ENCODE data around the gene TXNRD1. TPM values are rescaled to one million over a fixed set of nuclear protein-coding genes. Genes with fewer than 3 reads are reported as not detected.

Gene TXNRD1
- total and polyA plus RNA-seq, 5 donors from 2014 or later = 26.5 to 47.7 (median 34.2) TPM

DNA sequence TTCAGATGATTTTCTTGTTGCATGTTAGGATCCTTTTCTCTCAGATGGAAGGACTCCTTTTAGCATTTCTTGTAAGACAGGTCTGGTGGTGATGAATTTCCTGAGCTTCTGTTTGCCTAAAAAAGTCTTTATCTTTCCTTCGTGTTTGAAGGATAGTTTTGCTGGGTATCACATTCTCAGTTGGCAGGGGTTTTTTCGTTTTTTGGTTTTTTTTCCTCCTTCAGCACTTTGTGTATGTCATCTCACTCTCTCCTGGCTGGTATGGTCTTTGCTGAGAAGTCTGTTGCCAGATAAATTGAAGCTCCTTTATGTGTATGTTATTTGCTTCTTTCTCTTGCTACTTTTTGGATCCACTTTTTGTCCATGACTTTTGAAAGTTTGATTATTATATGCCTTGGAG lies 15.6 kb upstream of the TXNRD1 start:
- H3K36me3 ChIP-seq (ENCODE audit: control insufficient read depth, insufficient read depth, low read length) = no peaks in the 10 kb centered on the region
- Mint-ChIP-seq H3K36me3 (peaks cover 4% of the 10 kb centered on the region), H3K27ac (no peak overlapping the region), H3K4me1 (peaks cover 2 to 11% (median 3%) of the 10 kb centered on the region in 4 donors), H3K9me3 (peaks cover 2 to 13% (median 5%) of the 10 kb centered on the region in 7 donors), H3K4me3 (no peak overlapping the region), H3K27me3 (peaks cover 29% of the 10 kb centered on the region)
- H3K9me3 ChIP-seq (ENCODE audit: control insufficient read depth in 2 of 2, low read length in 2 of 2) = peaks cover 4 to 7% of the 10 kb centered on the region in 2 experiments
- DNase-seq = no peak
- H3K27me3 ChIP-seq (ENCODE audit: control insufficient read depth, insufficient read depth, low read length) = no peaks in the 10 kb centered on the region
- no peaks in the 10 kb centered on the region for H3K4me1 ChIP-seq (ENCODE audit: control insufficient read depth, insufficient read depth, low read length, poor library complexity, severe bottlenecking)
- H3K27ac ChIP-seq (ENCODE audit: insufficient read depth, low read length, poor library complexity, severe bottlenecking) = no peak overlapping the region
- H3K4me3 ChIP-seq (ENCODE audit: low read depth, low read length) = no peak overlapping the region
- no peak for ATAC-seq (ENCODE audit: low read depth in 2 of 2)

DNA sequence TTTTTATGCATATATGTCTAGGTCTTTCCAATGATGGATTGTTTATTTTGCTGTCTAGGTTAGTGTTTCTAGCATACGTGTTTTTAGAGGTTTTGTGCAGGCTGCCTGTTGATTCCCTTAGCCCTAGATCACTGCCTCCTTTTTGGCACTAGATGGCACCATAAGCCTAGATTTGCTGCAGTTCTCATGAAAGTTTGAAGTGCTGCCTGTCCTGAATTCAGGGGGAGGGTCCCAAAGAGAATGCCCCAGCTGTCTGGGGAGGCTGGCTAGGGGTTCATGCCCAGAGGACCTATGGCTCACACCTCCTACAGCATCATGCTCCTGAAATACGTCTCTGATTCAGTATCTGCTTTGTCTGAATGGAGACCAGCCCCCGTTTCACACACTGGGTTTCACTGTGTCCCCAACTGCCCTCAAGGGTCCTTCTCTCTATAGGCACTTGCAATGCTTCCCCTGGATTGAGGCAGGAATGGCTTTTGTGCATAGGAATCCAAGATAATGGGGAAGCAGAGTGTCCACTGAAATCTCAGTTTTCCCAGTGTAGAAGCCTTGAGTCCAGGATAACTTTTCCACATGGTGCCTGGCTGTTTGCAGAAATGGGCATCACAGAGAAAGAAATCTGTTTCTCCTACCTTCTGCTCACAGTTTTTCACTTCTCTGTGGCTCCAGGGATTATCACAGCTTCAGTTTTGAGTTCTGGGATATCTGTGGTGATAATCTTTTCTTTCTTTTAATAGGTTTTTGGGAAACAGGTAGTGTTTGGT lies 14.2 kb upstream of the TXNRD1 start:
- no peak overlapping the region for H3K4me3 ChIP-seq (ENCODE audit: low read depth, low read length)
- H3K4me1 Mint-ChIP-seq = peaks cover 2 to 11% (median 3%) of the 10 kb centered on the region in 4 donors
- ATAC-seq (ENCODE audit: low read depth in 2 of 2) (peak; percentile 45 to 71), DNase-seq (peak; percentile 27 to 77 (median 68))
- H3K27ac Mint-ChIP-seq = no peak overlapping the region
- H3K4me3 Mint-ChIP-seq = no peak overlapping the region
- H3K27me3 ChIP-seq (ENCODE audit: control insufficient read depth, insufficient read depth, low read length) = no peaks in the 10 kb centered on the region
- H3K36me3 ChIP-seq (ENCODE audit: control insufficient read depth, insufficient read depth, low read length) = no peaks in the 10 kb centered on the region
- peaks cover 4 to 7% of the 10 kb centered on the region in 2 experiments for H3K9me3 ChIP-seq (ENCODE audit: control insufficient read depth in 2 of 2, low read length in 2 of 2)
- H3K27me3 Mint-ChIP-seq = peaks cover 25% of the 10 kb centered on the region
- no peak overlapping the region for H3K27ac ChIP-seq (ENCODE audit: insufficient read depth, low read length, poor library complexity, severe bottlenecking)
- peaks cover 4% of the 10 kb centered on the region for H3K36me3 Mint-ChIP-seq
- peaks cover 2 to 13% (median 5%) of the 10 kb centered on the region in 7 donors for H3K9me3 Mint-ChIP-seq
- H3K4me1 ChIP-seq (ENCODE audit: control insufficient read depth, insufficient read depth, low read length, poor library complexity, severe bottlenecking) = no peaks in the 10 kb centered on the region

DNA sequence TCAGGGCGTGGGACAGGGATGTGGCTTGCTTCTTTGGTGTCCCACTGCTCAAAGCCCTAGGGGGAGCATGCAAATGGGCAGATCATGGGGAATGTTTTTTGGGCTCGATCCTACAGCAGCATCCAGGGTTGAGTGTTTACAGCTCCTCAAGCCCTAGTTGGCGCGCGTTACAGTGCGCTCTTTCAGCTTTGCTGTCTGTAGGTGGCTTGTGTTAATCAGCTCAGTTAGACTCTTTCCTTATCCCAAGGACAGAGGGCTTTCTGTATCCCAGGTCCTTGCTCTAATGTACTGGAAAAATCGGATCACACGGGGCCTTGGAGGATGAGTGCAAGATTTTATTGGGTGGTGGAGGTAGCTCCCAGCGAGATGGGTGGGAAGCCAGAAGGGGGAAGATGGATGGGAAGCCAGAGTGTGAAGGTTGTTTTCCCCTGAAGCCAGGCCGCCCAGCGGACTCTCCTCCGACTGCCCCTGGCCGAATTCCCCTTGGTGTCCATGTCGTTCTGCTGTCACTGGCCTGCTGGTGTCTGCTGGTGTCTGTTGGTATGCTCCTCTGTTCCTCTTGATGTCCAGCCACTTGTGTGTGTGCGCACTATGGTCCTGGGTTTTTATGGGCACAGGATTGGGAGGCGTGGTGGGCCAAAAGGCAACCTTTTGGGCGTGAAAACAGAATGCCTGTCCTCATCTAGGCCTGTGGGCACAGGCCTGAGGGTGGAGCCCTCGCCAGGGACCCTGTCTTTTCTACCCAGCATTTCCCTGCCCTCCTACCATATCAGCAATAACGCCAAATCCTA lies 10.7 kb upstream of the TXNRD1 start:
- H3K4me1 Mint-ChIP-seq = peaks cover 2 to 4% (median 3%) of the 10 kb centered on the region in 4 donors
- DNase-seq (no peak), ATAC-seq (ENCODE audit: low read depth in 2 of 2) (no peak)
- H3K27me3 ChIP-seq (ENCODE audit: control insufficient read depth, insufficient read depth, low read length) = peaks cover 2% of the 10 kb centered on the region
- peaks cover 4% of the 10 kb centered on the region for H3K36me3 Mint-ChIP-seq
- peaks cover 4 to 5% of the 10 kb centered on the region in 2 experiments for H3K9me3 ChIP-seq (ENCODE audit: control insufficient read depth in 2 of 2, low read length in 2 of 2)
- no peak overlapping the region for H3K4me3 Mint-ChIP-seq
- H3K27me3 Mint-ChIP-seq = peaks cover 29% of the 10 kb centered on the region
- no peak overlapping the region for H3K27ac Mint-ChIP-seq
- H3K36me3 ChIP-seq (ENCODE audit: control insufficient read depth, insufficient read depth, low read length) = no peaks in the 10 kb centered on the region
- no peak overlapping the region for H3K27ac ChIP-seq (ENCODE audit: insufficient read depth, low read length, poor library complexity, severe bottlenecking)
- H3K9me3 Mint-ChIP-seq = peaks cover 0 to 9% (median 3%) of the 10 kb centered on the region in 7 donors
- H3K4me1 ChIP-seq (ENCODE audit: control insufficient read depth, insufficient read depth, low read length, poor library complexity, severe bottlenecking) = no peaks in the 10 kb centered on the region
- no peak overlapping the region for H3K4me3 ChIP-seq (ENCODE audit: low read depth, low read length)

DNA sequence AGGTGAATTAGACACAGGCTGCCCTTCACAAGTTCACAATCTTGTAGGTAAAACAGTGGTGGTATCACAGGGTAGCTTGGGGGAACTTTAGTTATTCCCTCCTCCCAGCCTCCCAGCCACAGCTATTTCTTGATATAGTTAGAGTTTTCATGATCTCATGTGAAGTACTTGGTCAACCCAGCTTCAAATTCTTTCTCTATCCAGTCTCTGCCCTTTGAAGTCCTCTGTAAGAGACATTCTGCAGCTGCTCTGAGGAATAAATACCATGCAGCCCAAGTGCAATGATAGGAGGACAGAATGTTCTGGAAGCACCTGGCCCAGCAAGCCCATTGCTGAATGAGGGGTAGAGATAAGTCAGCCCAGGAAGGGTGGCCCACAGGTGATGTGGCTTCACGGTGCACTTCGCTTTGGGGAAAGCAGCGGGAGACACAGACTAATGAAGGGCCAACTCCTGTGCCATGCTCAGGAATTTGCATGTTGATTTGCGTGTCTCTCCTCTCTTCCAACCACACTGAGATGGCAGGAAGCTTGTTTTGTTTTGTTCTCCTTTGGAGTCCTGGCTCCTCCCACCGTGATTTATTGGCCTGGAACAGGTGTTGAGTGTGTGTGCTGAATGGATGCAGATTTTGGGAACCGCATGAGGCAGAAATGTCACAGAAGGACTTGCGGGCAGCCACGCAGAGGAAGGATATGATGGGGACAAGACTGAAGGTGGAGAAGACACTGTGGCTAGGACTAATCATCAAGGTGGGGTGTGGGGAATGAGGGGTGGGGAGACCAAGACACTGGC lies 8.0 kb upstream of the TXNRD1 start:
- Histone ChIP-seq H3K4me3 (ENCODE audit: low read depth, low read length) (no peak overlapping the region), H3K4me1 (ENCODE audit: control insufficient read depth, insufficient read depth, low read length, poor library complexity, severe bottlenecking) (no peaks in the 10 kb centered on the region), H3K9me3 (ENCODE audit: control insufficient read depth in 2 of 2, low read length in 2 of 2) (no peaks in the 10 kb centered on the region), H3K36me3 (ENCODE audit: control insufficient read depth, insufficient read depth, low read length) (no peaks in the 10 kb centered on the region), H3K27me3 (ENCODE audit: control insufficient read depth, insufficient read depth, low read length) (peaks cover 2% of the 10 kb centered on the region), H3K27ac (ENCODE audit: insufficient read depth, low read length, poor library complexity, severe bottlenecking) (no peak overlapping the region)
- no peak for ATAC-seq (ENCODE audit: low read depth in 2 of 2)
- DNase-seq = no peak
- Mint-ChIP-seq H3K27me3 (peaks cover 24% of the 10 kb centered on the region), H3K4me3 (no peak overlapping the region), H3K4me1 (no peaks in the 10 kb centered on the region), H3K27ac (no peak overlapping the region), H3K9me3 (no peaks in the 10 kb centered on the region), H3K36me3 (no peaks in the 10 kb centered on the region)

DNA sequence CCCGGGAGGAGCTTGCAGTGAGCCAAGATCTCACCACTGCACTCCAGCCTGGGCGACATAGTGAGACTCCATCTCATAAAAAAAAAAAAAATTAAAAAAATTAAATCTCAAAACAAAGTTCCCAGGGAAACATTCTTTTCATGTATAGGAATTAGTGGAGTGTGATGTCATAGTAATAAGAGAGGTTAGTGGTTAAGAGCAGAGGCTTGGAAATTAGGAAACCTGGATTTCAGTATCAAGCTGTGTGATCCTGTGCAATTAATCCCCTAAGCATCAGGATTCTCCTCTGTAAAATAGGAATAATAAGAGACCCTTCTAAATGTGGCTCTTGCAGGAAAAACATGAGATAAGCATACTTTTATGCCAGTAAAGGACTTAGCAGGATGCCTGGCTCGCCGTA lies 3.1 kb upstream of the TXNRD1 start:
- no peaks in the 10 kb centered on the region for H3K36me3 Mint-ChIP-seq

DNA sequence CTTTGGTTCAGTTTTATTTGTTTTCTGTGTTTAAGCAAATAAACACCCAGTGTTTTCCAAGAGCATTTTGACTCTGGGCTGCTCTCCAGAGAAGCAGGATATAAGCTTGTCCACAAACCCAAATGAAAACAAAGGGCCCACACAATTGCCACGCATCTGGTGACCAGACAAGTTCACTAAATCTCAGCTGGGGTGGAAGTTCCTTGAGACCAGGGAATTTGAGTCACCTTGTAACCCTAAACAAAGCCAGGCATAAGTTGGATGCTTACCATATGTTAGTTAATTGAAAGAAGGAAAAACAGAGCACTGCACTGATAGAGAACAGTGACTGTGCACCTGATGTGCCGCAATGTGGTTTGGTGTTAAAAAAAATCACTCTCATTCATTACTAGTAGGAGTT lies 1.6 kb upstream of the TXNRD1 start:
- H3K36me3 ChIP-seq (ENCODE audit: control insufficient read depth, insufficient read depth, low read length) = no peaks in the 10 kb centered on the region
- H3K9me3 ChIP-seq (ENCODE audit: control insufficient read depth in 2 of 2, low read length in 2 of 2) = no peaks in the 10 kb centered on the region
- Mint-ChIP-seq H3K36me3 (no peaks in the 10 kb centered on the region), H3K4me3 (no peak overlapping the region), H3K4me1 (peaks cover 0 to 10% (median 0%) of the 10 kb centered on the region in 4 donors), H3K27ac (no peak overlapping the region), H3K9me3 (peaks cover 0 to 4% (median 0%) of the 10 kb centered on the region in 7 donors), H3K27me3 (peaks cover 4% of the 10 kb centered on the region)
- no peak overlapping the region for H3K27ac ChIP-seq (ENCODE audit: insufficient read depth, low read length, poor library complexity, severe bottlenecking)
- no peak overlapping the region for H3K4me3 ChIP-seq (ENCODE audit: low read depth, low read length)
- no peaks in the 10 kb centered on the region for H3K27me3 ChIP-seq (ENCODE audit: control insufficient read depth, insufficient read depth, low read length)
- H3K4me1 ChIP-seq (ENCODE audit: control insufficient read depth, insufficient read depth, low read length, poor library complexity, severe bottlenecking) = peaks cover 11% of the 10 kb centered on the region
- no peak for DNase-seq
- no peak for ATAC-seq (ENCODE audit: low read depth in 2 of 2)

More for the DNA sequence above, 3.1 kb upstream of the TXNRD1 start:
- Histone ChIP-seq H3K36me3 (ENCODE audit: control insufficient read depth, insufficient read depth, low read length) (no peaks in the 10 kb centered on the region), H3K9me3 (ENCODE audit: control insufficient read depth in 2 of 2, low read length in 2 of 2) (no peaks in the 10 kb centered on the region), H3K27ac (ENCODE audit: insufficient read depth, low read length, poor library complexity, severe bottlenecking) (no peak overlapping the region), H3K27me3 (ENCODE audit: control insufficient read depth, insufficient read depth, low read length) (peaks cover 2% of the 10 kb centered on the region), H3K4me3 (ENCODE audit: low read depth, low read length) (no peak overlapping the region), H3K4me1 (ENCODE audit: control insufficient read depth, insufficient read depth, low read length, poor library complexity, severe bottlenecking) (peaks cover 11% of the 10 kb centered on the region)
- Mint-ChIP-seq H3K4me1 (peaks cover 0 to 8% (median 0%) of the 10 kb centered on the region in 4 donors), H3K4me3 (no peak overlapping the region), H3K9me3 (peaks cover 0 to 4% (median 0%) of the 10 kb centered on the region in 7 donors), H3K27ac (no peak overlapping the region), H3K27me3 (peaks cover 11% of the 10 kb centered on the region)
- no peak for ATAC-seq (ENCODE audit: low read depth in 2 of 2)
- DNase-seq = no peak

DNA sequence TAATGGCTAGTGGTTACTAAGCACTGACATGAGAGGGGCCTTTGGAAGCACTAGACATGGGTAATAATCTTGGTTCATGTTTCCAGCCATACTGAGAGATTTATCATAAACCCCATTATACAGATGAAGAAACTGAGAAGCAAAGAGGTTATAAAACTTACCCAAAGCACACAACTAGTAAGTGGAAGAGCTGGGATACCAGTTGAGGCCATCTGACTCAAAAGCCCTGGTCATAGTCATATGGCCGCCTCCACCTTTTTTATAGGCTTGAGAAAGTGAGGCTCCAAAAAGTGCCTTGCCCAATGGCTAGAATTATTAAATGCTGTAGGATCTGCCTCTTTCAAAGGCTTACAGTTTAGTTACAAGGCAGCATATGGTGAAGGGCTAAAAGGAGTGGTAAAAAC lies 944 bp downstream of the TXNRD1 start:
- Histone ChIP-seq H3K27ac (ENCODE audit: insufficient read depth, low read length, poor library complexity, severe bottlenecking) (no peak overlapping the region), H3K36me3 (ENCODE audit: control insufficient read depth, insufficient read depth, low read length) (no peaks in the 10 kb centered on the region), H3K4me1 (ENCODE audit: control insufficient read depth, insufficient read depth, low read length, poor library complexity, severe bottlenecking) (peaks cover 11% of the 10 kb centered on the region), H3K9me3 (ENCODE audit: control insufficient read depth in 2 of 2, low read length in 2 of 2) (no peaks in the 10 kb centered on the region), H3K4me3 (ENCODE audit: low read depth, low read length) (no peak overlapping the region), H3K27me3 (ENCODE audit: control insufficient read depth, insufficient read depth, low read length) (no peaks in the 10 kb centered on the region)
- peaks cover 0 to 4% (median 0%) of the 10 kb centered on the region in 7 donors for H3K9me3 Mint-ChIP-seq
- no peak for DNase-seq
- H3K4me3 Mint-ChIP-seq = peak overlapping the region; percentile 33 to 91 (median 85)
- H3K27me3 Mint-ChIP-seq = peaks cover 5% of the 10 kb centered on the region
- ATAC-seq (ENCODE audit: low read depth in 2 of 2) = no peak
- H3K4me1 Mint-ChIP-seq = peaks cover 7 to 23% (median 9%) of the 10 kb centered on the region in 4 donors
- H3K27ac Mint-ChIP-seq = peak overlapping the region in 2 of 3 donors; percentile 71 to 75
- H3K36me3 Mint-ChIP-seq = no peaks in the 10 kb centered on the region

Measured in CD4-positive, CD25-positive, alpha-beta regulatory T cell (primary cell).